ENCODE results near the gene OTOG. TPM values are rescaled to one million over a fixed set of nuclear protein-coding genes. Genes with fewer than 3 reads are reported as not detected.

The OTOG gene
- total RNA-seq, 1 donor from 2014 or later, result 42.1 TPM

- no peak overlapping the region for H3K27ac ChIP-seq
These were observed 23.0 kb downstream of the OTOG start for GRCh38 chr11:17570034-17570433.

GRCh38 chr11:17571431-17572358 lies 24.6 kb downstream of the OTOG start:
- no peak for DNase-seq (ENCODE audit: low spot score)
- Histone ChIP-seq H3F3A (ENCODE audit: low read depth) (no peaks in the 10 kb centered on the region), H3K9ac (no peak overlapping the region), H3K79me2 (ENCODE audit: low read depth) (no peaks in the 10 kb centered on the region), H3K27me3 (no peaks in the 10 kb centered on the region), H3K4me3 (no peak overlapping the region), H3K9me3 (ENCODE audit: low read depth) (no peaks in the 10 kb centered on the region), H3K4me1 (no peaks in the 10 kb centered on the region), H3K27ac (no peak overlapping the region), H4K20me1 (ENCODE audit: low read depth) (no peaks in the 10 kb centered on the region), H3K4me2 (no peak overlapping the region), H3K36me3 (no peaks in the 10 kb centered on the region), H2AFZ (replicated peaks) (no peak overlapping the region)
- Mint-ChIP-seq H3K9me3 (no peaks in the 10 kb centered on the region), H3K27me3 (ENCODE audit: insufficient read depth, low read depth) (peaks cover 10% of the 10 kb centered on the region), H3K4me1 (peaks cover 14% of the 10 kb centered on the region), H3K36me3 (no peaks in the 10 kb centered on the region), H3K27ac (no peak overlapping the region), H3K4me3 (no peak overlapping the region)
- TF ChIP-seq EZH2 (IDR thresholded peaks at IDR 0.05) (no peak), EZH2phosphoT487 (IDR thresholded peaks at IDR 0.05) (no peak), CTCF (IDR thresholded peaks at IDR 0.05) (no peak)

More at GRCh38 chr11:17570034-17570433, 23.0 kb downstream of the OTOG start:
- Mint-ChIP-seq H3K27ac (no peak overlapping the region), H3K27me3 (ENCODE audit: insufficient read depth, low read depth) (peaks cover 10% of the 10 kb centered on the region), H3K9me3 (no peaks in the 10 kb centered on the region), H3K4me3 (no peak overlapping the region), H3K4me1 (peaks cover 2% of the 10 kb centered on the region), H3K36me3 (no peaks in the 10 kb centered on the region)
- no peaks in the 10 kb centered on the region for H3K27me3 ChIP-seq
- no peaks in the 10 kb centered on the region for H3K79me2 ChIP-seq (ENCODE audit: low read depth)
- no peak overlapping the region for H3K4me3 ChIP-seq
- DNase-seq (ENCODE audit: low spot score), result no peak
- H2AFZ ChIP-seq (replicated peaks), result no peak overlapping the region
- H3K36me3 ChIP-seq, result no peaks in the 10 kb centered on the region
- H3F3A ChIP-seq (ENCODE audit: low read depth), result no peaks in the 10 kb centered on the region
- H4K20me1 ChIP-seq (ENCODE audit: low read depth), result no peaks in the 10 kb centered on the region
- H3K4me1 ChIP-seq, result no peaks in the 10 kb centered on the region
- no peaks in the 10 kb centered on the region for H3K9me3 ChIP-seq (ENCODE audit: low read depth)
- TF ChIP-seq EZH2phosphoT487 (IDR thresholded peaks at IDR 0.05) (no peak), EZH2 (IDR thresholded peaks at IDR 0.05) (no peak), CTCF (IDR thresholded peaks at IDR 0.05) (no peak)
- H3K4me2 ChIP-seq, result no peak overlapping the region
- no peak overlapping the region for H3K9ac ChIP-seq

GRCh38 chr11:17572359-17572690 lies 25.3 kb downstream of the OTOG start:
- H4K20me1 ChIP-seq (ENCODE audit: low read depth), result no peaks in the 10 kb centered on the region
- H3K9me3 ChIP-seq (ENCODE audit: low read depth), result no peaks in the 10 kb centered on the region
- no peak overlapping the region for H3K4me2 ChIP-seq
- no peaks in the 10 kb centered on the region for H3K36me3 ChIP-seq
- no peak overlapping the region for H3K27ac ChIP-seq
- no peak for DNase-seq (ENCODE audit: low spot score)
- no peak overlapping the region for H3K4me3 ChIP-seq
- H3K4me1 Mint-ChIP-seq, result peaks cover 14% of the 10 kb centered on the region
- no peak overlapping the region for H3K9ac ChIP-seq
- no peak for TF ChIP-seq EZH2phosphoT487 (IDR thresholded peaks at IDR 0.05)
- TF ChIP-seq EZH2 (IDR thresholded peaks at IDR 0.05), result no peak
- TF ChIP-seq CTCF (IDR thresholded peaks at IDR 0.05), result no peak
- no peaks in the 10 kb centered on the region for H3K27me3 ChIP-seq
- no peak overlapping the region for H2AFZ ChIP-seq (replicated peaks)
- no peak overlapping the region for H3K27ac Mint-ChIP-seq
- no peaks in the 10 kb centered on the region for H3K9me3 Mint-ChIP-seq
- H3K36me3 Mint-ChIP-seq, result no peaks in the 10 kb centered on the region
- H3K4me1 ChIP-seq, result no peaks in the 10 kb centered on the region
- no peaks in the 10 kb centered on the region for H3F3A ChIP-seq (ENCODE audit: low read depth)
- H3K4me3 Mint-ChIP-seq, result no peak overlapping the region
- H3K79me2 ChIP-seq (ENCODE audit: low read depth), result no peaks in the 10 kb centered on the region
- peaks cover 10% of the 10 kb centered on the region for H3K27me3 Mint-ChIP-seq (ENCODE audit: insufficient read depth, low read depth)

Measured in neural progenitor cell (in vitro differentiated cells).